Measurements from ENCODE around the gene RIIAD1.

DNA sequence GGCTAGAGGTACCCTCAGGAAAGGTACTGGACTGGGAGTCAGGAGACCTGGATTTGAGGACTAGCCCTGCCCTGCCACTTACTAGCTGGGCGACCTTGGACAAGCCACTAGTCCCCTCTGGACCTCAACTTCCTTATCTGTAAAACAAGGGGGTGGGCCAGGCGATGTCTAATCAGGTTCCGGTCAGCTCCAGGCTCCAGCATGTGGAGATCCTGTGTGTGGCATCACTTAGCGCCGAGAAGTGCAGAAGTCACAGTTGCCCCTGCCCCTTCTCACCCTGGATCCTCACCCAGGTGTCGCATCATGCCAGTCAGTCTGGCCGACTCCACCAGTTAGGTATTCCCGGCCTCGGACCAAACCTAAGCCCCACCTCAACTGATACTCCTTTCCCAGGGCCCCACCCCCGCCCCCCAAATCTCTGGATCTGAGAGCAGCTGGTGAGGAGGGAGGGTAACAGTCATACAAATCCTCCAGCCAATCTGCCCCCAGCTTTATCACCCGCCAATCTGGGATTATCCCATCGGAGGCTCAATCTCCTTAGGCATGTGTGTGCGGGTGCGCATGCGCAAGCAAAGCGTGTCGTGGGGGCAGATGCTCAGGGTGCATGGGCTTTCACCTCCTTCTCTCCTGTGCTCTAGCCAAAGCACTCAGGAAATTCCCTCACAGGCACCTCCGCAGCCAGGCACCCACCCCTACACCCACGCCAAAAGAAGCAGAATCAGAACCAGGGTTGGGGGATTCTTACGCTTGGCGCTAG is 10.1 kb upstream of the RIIAD1 start:
- TF ChIP-seq YY1 (IDR thresholded peaks at IDR 0.05; ENCODE audit: insufficient read depth, insufficient read length) (no peak), ZNF274 (IDR thresholded peaks at IDR 0.05; ENCODE audit: low read depth, low read length) (no peak), SUZ12 (IDR thresholded peaks at IDR 0.05; ENCODE audit: extremely low read depth, insufficient read depth, insufficient read length) (no peak)
